WTC11 (cell line): ENCODE data around the gene NUP93. TPM values are rescaled to one million over a fixed set of nuclear protein-coding genes. Genes with fewer than 3 reads are reported as not detected.

Experiments used
- ATAC-seq: fragments of 200-7000 bp; cut with Tn5 transposase; 2 replicates; pipeline ENCODE4 v1.10.0; 2021; ENCODE audit warnings: mild to moderate bottlenecking, moderate library complexity
- CTCF ChIA-PET: fragments of 300-600 bp; sonication (Branson Sonifier 250); formaldehyde crosslinking; loops from one replicate; lab custom pipeline; 2021; ENCODE audit warnings: antibody characterized with exemption; lab: Charles Lee
- POLR2A ChIA-PET: fragments of 350-600 bp; sonication (Branson Sonifier 250); formaldehyde crosslinking; loops from one replicate; lab custom pipeline; 2021; ENCODE audit warnings: antibody characterized with exemption; lab: Charles Lee
- DNase-seq: peaks from one replicate; pipeline ENCODE4 v3.0.0; 2021; ENCODE audit warnings: low spot score
- H3K27ac Mint-ChIP-seq: 2 replicates; pipeline ENCODE4 v1.8.0; 2021; ENCODE audit warnings: mixed read lengths
- H3K27me3 Mint-ChIP-seq: 2 replicates; pipeline ENCODE4 v1.8.0; 2021; ENCODE audit warnings: low read depth, mild to moderate bottlenecking, moderate library complexity, mixed read lengths
- H3K36me3 Mint-ChIP-seq: 2 replicates; pipeline ENCODE4 v1.8.0; 2021; ENCODE audit warnings: mixed read lengths
- H3K4me1 Mint-ChIP-seq: 2 replicates; pipeline ENCODE4 v1.8.0; 2022; ENCODE audit warnings: mixed read lengths
- H3K4me3 Mint-ChIP-seq: 2 replicates; pipeline ENCODE4 v1.8.0; 2021; ENCODE audit warnings: mild to moderate bottlenecking, moderate library complexity, mixed read lengths
- H3K9me3 Mint-ChIP-seq: 2 replicates; pipeline ENCODE4 v1.8.0; 2021; ENCODE audit warnings: mixed read lengths
- AR ChIP-seq: fragments of 250-450 bp; sonication (Bioruptor Pico); IDR thresholded peaks from 2 replicates; pipeline ENCODE4 v1.9.0; 2021; ENCODE audit warnings: mild to moderate bottlenecking
- ATF6 ChIP-seq: sonication (generic); formaldehyde crosslinking; IDR thresholded peaks from 2 replicates; pipeline ENCODE4 v1.8.1; 2023; ENCODE audit warnings: mild to moderate bottlenecking, missing genetic modification reagents
- FOXJ3 ChIP-seq: sonication (generic); formaldehyde crosslinking; IDR thresholded peaks from 2 replicates; pipeline ENCODE4 v1.9.0; 2021; ENCODE audit warnings: missing genetic modification reagents, mild to moderate bottlenecking, borderline replicate concordance
- JUN ChIP-seq: sonication (generic); formaldehyde crosslinking; IDR thresholded peaks from 2 replicates; pipeline ENCODE4 v1.8.0; 2023; ENCODE audit warnings: mild to moderate bottlenecking, missing genetic modification reagents
- KAT7 ChIP-seq: sonication (generic); formaldehyde crosslinking; IDR thresholded peaks from 2 replicates; pipeline ENCODE4 v1.8.1; 2023; ENCODE audit warnings: missing genetic modification reagents, mild to moderate bottlenecking, borderline replicate concordance
- MAX ChIP-seq: sonication (generic); formaldehyde crosslinking; IDR thresholded peaks from 2 replicates; pipeline ENCODE4 v1.8.0; 2022; ENCODE audit warnings: mild to moderate bottlenecking, missing genetic modification reagents
- MYBL2 ChIP-seq: sonication (generic); formaldehyde crosslinking; IDR thresholded peaks from 2 replicates; pipeline ENCODE4 v1.8.1; 2023; ENCODE audit warnings: mild to moderate bottlenecking, moderate library complexity, missing genetic modification reagents
- STAT6 ChIP-seq: sonication (generic); formaldehyde crosslinking; conservative IDR thresholded peaks from 2 replicates; pipeline ENCODE4 v1.8.1; 2023; ENCODE audit warnings: mild to moderate bottlenecking, low read depth, missing genetic modification reagents, moderate library complexity
- ZBTB43 ChIP-seq: sonication (generic); formaldehyde crosslinking; IDR thresholded peaks from 2 replicates; pipeline ENCODE4 v1.8.1; 2023; ENCODE audit warnings: mild to moderate bottlenecking, missing genetic modification reagents
- ZNF219 ChIP-seq: sonication (generic); formaldehyde crosslinking; IDR thresholded peaks from 2 replicates; pipeline ENCODE4 v1.8.0; 2023; ENCODE audit warnings: missing genetic modification reagents, mild to moderate bottlenecking, borderline replicate concordance
- ZNF423 ChIP-seq: fragments of 250-450 bp; sonication (Bioruptor Pico); IDR thresholded peaks from 2 replicates; pipeline ENCODE4 v2.1.2; 2022; ENCODE audit warnings: mild to moderate bottlenecking, moderate library complexity
- ZNF425 ChIP-seq: fragments of 250-450 bp; sonication (Bioruptor Pico); conservative IDR thresholded peaks from 2 replicates; pipeline ENCODE4 v1.9.0; 2021; ENCODE audit warnings: mild to moderate bottlenecking
- ZNF671 ChIP-seq: fragments of 250-450 bp; sonication (Bioruptor Pico); IDR thresholded peaks from 2 replicates; pipeline ENCODE4 v1.8.0; 2021; ENCODE audit warnings: mild to moderate bottlenecking
- total RNA-seq: library from RNA; stranded (reverse); gene quantifications from 3 replicates; pipeline ENCODE4 v1.2.3, GENCODE V29; 2021

The NUP93 gene
- total RNA-seq, 1 experiment from 2014 or later = 185 TPM

GRCh38 chr16:56824331-56824730 is 94.4 kb downstream of the NUP93 start:
- no peak for TF ChIP-seq ZNF425
- TF ChIP-seq AR = no peak
- no peak for TF ChIP-seq ZNF219
- no peak for TF ChIP-seq ATF6 (CRISPR knock-in tag)
- no peak for TF ChIP-seq JUN (CRISPR knock-in tag)
- no peak for TF ChIP-seq ZNF671 (CRISPR knock-in tag)
- TF ChIP-seq FOXJ3 (CRISPR knock-in tag) = no peak
- TF ChIP-seq ZBTB43 = no peak
- Mint-ChIP-seq H3K4me3 (no peak overlapping the region), H3K27ac (no peak overlapping the region), H3K4me1 (peaks cover 17% of the 10 kb centered on the region), H3K27me3 (no peaks in the 10 kb centered on the region), H3K36me3 (peaks cover 42% of the 10 kb centered on the region), H3K9me3 (no peaks in the 10 kb centered on the region)
- DNase-seq = no peak
- ChIA-PET POLR2A (no interaction called here), CTCF (no interaction called here)
- peak; percentile 61 for ATAC-seq

- no peaks in the 10 kb centered on the region for H3K27me3 Mint-ChIP-seq
- TF ChIP-seq KAT7 (CRISPR knock-in tag) (no peak), MAX (CRISPR knock-in tag) (no peak), STAT6 (CRISPR knock-in tag) (no peak), ZNF423 (CRISPR knock-in tag) (no peak), MYBL2 (no peak)
- POLR2A ChIA-PET = no interaction called here
- CTCF ChIA-PET = no interaction called here
- no peak overlapping the region for H3K27ac Mint-ChIP-seq
- no peak overlapping the region for H3K4me3 Mint-ChIP-seq
- peaks cover 41% of the 10 kb centered on the region for H3K36me3 Mint-ChIP-seq
- ATAC-seq = no peak
- peaks cover 17% of the 10 kb centered on the region for H3K4me1 Mint-ChIP-seq
- no peaks in the 10 kb centered on the region for H3K9me3 Mint-ChIP-seq
- DNase-seq = no peak
Observed at GRCh38 chr16:56824804-56825203, 94.9 kb downstream of the NUP93 start.
